CD4-positive, alpha-beta T cell treated with Interleukin-12 subunit alpha and Interleukin-12 subunit beta, for 1 hour (primary cell): Measurements from ENCODE around the gene CLINT1.
A peak's percentile ranks its signal among the peaks of the same experiment; 100 is the strongest.
"Not testable (repeated sequence)": the region's sequence is repeated elsewhere in the genome, so short reads cannot be mapped to it uniquely, and the experiment has no call there.

ENCODE experiments used
- DNase-seq: peaks from one replicate; pipeline ENCODE4 v3.0.0-alpha.2; 2020

The CLINT1 gene

DNA sequence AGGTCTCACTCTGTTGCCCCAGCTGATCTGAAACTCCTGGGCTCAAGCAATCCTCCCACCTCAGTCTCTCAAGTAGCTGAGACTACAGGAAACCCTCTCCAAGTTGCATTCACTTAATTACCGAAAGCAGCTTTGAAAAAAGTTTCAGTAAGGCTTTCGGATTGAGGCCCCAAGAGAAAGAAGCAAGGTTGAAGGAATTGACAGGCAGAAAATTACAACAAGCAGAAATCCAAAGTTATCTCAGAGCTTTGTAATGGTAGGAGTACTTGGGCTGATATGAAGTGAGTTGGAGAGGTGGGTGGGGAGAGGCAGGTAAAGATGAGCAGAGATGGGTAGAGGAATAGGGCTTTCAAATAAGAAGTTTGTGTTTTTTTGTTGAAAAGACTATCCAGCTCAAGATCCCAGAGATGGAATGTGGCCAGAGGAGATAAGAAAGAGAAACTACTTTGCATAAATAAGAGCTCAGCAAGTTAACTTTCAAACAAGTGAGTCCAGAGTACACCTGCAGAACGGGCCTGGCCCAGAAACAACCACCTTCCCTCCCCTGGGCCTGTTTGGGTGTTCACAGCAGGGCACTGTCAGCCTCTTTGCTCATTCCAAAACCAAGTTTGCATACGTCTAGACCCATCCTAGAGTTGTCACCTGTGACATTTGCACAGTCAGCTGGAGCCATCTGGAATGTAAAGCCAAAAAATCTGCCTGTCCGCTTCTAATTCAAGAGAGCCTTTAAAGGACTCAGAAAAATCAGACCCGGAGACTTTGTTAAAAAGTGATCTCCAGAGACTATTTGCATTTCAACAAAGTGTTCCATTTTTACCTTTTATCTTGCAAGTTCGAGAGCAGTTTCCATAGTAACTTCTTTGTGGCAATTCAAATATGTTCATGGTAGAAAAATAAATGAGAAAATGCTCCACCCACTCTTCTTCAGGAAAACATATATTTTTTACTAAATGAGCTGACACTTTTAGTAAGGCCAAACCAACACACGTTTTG lies 2.2 kb upstream of the CLINT1 start:
- DNase-seq, result no peak

DNA sequence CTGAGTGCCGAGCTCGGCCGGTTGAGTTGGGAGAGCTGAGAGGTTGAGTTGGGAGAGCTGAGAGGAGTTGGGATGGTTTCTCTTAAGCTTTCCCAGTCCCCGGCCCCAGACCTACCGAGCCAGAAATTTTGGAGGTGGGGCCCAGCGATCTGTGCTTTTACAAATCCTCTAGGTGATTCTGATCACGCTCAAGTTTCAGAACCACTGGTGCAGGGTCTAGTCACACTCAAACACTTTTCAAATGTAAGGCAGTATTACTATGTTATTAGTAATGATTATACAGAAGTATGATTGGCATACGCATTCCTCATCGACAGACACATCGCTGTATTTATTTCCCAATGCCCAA lies 256 bp upstream of the CLINT1 start:
- no peak for DNase-seq

DNA sequence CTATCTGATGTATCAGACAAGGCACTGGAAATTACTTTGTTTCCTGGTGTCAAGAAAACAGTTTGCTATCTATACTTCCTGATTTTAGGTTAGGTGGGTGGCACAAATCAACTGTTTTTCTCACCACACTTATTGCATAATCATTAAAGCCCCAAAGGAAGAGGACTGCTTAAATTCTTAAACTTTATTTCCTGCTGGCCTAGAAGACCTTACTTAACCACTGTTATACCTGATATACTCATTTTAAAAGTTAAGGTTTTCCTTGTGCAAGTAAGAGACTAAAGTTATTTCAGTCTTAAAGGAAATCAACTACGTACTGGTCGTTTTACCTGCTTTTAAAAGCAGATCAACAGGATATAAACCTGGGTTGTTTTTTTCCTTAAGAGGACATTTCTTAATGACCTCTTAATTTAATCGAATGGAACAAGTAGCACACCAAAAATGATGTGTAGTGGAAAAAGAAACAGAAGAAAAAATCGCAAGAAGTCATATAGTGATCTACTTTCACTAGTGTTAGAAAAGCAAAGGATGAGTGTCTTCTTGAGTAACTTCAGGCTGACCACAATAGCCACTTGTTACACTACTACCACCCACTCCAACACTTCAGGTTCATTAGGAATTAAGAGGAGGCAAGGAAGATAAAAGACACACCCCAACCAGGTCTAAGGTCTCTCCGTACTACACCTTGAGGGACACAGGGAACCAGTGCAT lies 974 bp downstream of the CLINT1 start:
- peak; percentile 37 for DNase-seq

DNA sequence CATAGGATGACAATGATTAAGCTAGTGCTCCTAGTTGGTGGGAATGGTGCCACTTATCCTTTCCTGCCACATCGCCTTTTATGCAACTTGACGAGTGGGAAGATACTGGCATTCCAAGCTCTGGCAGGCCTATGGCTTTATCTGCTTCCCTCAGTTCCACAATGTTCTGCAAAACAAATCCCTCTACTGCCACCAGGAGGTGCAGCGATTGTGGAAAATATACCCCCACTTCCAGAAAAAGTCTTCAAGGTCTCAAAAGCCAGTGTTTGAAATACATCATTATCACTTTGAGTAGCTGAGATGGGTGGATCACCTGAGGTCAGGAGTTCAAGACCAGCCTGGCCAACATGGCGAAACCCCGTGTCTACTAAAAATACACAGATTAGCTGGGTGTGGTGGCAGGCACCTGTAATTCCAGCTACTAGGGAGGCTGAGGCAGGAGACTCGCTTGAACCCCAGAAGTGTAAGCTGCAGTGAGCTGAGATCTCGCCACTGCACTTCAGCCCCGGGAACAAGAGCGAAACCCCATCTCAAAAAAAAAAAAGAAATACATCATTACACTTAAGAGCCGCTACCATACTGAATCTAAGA lies 3.4 kb downstream of the CLINT1 start:
- peak; percentile 19 for DNase-seq

DNA sequence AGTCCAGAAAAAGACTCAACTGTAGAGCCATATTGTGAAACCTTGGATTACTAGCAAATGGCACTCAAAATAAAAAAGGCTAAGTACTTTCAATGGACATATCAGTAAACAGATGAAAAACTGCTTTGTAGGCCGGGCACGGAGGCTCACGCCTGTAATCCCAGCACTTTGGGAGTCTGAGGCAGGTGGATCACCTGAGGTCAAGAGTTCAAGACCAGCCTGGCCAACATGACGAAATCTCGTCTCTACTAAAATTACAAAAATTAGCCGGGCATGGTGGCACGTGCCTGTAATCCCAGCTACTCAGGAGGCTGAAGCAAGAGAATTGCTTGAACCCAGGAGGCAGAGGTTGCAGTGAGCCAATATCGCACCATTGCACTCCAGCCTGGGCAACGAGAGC lies 5.6 kb downstream of the CLINT1 start:
- not testable (repeated sequence) for DNase-seq

DNA sequence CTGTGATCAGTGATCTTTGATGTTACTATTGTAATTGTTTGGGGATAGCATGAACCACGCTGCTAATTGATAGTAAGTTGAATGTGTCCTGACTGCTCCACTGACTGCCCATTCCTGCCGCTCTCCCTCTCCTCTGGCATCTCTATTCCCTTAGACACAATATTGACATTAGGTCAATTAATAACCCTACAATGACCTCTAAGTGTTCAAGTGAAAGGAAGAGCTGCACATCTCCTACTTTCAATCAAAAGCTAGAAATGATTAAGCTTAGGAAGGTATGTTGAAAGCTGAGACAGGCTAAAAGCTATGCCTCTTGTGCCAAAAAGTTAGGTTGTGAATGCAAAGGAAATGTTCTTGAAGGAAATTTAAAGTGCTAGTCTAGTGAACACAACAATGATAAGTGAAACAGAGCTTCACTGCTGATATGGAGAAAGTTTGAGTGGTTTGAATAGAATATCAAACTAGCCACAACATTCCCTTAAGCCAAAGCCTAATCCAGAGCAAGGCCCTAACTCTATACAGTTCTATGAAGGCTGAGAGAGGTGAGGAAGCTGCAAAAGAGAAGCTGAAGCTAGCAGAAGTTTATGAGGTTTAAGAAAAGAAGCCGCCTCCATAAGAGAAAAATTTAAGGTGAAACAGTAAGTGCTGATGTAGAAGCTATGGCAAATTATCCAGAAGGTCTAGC lies 12.9 kb downstream of the CLINT1 start:
- DNase-seq, result no peak

DNA sequence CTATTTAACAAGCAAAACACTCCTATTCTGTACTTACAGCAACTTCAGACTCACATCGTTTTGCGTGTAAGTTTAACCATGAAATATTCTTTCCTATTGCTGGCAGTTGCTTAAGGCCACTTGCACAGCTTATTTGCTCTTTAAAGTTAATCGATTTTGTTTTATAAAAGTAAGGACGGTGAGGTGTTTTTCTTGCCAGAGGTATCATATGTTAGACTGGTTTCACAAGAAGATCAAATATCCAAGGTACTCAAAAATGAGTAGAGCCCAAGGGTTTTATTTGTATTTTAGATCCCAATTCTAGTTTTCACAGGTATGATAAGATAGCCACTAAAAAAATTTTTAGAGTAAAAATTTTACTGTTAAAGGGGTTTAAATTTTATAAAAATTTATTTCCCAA lies 16.2 kb downstream of the CLINT1 start:
- no peak for DNase-seq

DNA sequence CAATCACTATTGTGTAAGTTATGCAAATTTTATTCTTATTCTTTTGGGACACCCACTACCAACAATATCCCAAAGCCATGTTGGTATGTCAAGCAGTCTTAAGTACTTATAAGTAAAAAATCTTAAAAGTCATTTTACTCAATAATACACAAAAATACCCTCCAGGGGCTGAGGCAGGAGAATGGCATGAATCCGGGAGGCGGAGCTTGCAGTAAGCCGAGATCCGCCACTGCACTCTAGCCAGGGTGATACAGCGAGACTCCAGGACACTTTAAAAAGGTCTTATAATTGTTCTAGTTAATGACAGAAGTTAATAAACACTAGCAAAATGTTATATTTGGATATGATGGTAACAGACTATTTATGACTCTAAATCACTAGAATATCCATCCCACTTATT lies 16.8 kb downstream of the CLINT1 start:
- DNase-seq, result no peak

DNA sequence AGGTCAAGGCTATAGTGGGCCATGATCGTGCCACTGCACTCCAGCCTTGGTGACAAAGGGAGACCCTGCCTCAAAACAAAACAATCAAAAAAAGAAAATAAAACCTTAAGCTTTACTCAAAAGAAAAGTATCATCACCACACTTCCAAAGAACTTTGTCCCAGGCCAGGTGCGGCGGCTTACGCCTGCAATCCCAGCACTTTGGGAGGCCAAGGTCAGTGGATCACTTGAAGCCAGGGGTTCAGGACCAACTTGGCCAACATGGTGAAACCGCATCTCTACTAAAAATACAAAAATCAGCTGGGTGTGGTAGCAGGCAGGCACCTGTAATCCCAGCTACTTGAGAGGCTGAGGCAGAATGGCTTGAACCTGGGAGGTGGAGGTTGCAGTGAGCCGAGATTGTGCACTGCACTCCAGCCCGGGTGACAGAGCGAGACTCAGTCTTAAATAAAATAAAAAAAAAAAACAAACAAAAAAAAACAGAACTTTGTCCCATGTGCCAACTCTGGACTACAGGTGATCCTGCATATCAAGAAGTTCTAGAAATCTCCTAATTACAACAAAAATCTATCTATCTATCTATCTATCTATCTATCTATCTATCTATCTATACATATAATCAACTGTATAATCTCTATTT lies 19.7 kb downstream of the CLINT1 start:
- DNase-seq, result no peak

DNA sequence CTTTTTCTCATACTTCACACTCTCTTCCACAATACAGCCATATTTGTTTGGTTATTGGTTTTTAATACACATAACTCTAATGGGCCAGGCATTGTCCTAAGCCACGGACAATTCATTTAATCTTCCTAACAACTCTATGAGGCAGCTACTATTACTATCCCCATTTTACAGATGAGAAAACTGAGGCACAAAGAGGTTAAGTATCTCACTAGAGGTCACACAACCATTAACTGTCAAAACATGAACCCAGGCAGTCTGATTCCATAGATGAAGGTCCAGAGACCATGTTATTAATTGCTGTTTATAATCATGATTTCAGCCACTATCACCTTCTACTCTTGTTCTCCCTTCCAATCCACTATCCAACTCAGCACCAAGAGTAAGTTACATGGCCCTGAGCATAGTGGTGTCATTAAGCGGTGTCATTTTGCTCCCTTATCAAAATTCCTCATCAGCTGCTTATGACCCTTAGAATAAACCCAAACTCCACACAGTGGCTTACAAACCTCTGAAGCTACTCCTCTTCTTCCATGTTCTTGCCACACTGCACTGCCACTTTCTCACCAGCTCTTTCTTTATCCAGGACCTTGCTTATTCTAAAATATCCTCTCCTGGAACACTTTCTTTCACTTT lies 22.7 kb downstream of the CLINT1 start:
- DNase-seq, result no peak

DNA sequence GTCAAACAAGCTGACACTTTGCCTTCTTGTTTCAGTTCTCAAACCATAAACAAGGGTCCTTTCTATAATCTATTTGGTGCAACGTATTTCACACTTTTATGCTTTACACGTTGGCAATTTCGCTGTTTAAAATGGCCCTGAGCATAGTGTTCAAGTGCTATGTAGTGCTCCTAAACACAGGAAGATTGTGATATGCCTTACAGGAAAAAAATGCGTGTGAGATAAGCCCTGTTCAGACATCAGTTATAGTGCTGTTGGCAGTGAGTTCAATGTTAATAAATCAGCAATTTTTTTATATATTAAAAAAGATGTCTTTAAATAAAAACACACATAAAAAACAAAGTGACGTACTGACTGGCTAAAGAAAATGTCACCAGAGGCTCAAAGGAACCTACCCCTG lies 23.9 kb downstream of the CLINT1 start:
- DNase-seq, result no peak

DNA sequence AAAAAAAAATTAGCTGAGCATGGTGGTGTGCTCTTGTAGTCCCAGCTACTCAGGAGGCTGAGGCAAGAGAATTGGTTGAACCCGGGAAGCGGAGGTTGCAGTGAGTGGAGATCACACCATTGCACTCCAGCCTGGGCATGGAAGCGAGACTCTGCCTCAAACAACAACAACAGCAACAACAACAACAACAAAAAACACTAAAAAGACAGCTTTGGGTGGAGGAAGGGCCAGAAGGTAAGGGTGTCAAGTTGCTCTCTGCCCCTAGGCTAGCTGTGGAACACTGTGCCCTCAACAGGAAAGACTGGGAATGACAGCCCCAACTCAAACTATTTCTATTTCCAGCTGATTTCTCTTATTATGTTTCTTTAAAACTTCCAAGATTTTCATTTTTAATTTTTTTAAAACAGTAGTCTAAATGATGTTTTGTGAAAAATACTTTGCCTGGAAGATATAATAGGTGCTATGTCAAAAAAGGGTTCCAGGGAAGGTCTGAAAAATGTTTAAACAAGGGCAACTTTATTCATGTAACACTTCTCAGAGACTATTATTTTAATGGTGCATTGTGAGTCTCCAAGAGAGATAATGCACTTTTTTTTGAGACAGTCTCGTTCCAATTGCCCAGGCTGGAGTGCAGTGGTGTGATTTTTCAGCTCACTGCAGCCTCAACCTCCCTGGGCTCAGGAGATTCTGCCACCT lies 29.9 kb downstream of the CLINT1 start:
- peak; percentile 8 for DNase-seq

DNA sequence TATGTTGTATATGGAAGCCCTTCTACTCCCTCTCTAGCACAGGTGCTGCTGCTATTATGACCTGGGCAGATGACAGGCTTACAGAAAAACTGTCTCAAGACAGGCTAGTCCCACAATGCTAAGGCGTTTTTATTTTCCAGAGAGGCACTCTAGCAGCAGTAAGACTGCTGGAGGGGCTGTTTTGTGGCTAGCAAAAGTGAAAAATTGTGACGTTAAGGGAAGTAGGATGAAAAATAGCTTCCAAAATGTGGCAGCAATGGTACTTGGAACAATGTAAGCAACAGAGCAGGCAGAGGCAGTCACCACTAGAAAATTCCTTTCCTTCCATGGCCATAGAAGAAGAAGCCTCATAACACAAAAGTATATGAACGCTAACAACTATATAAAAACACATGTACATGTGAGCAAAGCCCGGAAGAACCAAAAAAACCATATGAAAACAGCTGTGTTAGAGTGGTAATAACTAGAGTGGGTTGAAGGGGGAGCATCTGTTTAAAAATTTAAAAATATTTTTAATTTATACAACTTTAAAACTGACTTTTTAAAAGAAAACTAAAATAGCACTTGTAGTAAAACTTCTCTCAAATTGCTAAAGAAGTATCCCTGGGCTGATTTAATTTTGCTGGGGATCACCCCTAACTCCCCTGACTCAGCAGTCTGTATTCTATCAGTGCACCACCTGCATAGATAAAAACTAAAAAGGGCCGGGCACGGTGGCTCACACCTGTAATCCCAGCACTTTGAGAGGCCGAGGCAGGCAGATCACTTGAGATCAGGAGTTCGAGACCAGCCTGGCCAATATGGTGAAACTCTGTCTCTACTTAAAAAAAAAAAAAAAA lies 30.6 kb downstream of the CLINT1 start:
- no peak for DNase-seq

DNA sequence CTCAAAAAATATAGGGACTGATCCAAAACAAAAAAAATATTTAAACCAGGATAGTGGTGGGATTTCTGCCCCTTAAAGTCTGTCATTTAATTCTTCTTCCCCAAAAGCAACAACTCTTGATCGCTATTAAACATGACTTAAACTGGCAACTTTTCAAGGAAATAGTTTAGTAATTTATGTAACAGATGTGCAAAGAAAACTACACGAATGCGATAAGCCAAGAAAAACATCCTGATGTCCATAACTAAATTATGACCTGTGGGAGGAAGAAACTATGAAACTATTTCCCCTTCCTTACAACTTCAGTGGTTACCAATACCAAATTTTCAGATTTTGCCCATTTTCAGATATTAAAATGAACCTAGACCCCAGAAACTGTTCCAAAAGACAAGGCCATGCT lies 31.5 kb downstream of the CLINT1 start:
- DNase-seq, result no peak

DNA sequence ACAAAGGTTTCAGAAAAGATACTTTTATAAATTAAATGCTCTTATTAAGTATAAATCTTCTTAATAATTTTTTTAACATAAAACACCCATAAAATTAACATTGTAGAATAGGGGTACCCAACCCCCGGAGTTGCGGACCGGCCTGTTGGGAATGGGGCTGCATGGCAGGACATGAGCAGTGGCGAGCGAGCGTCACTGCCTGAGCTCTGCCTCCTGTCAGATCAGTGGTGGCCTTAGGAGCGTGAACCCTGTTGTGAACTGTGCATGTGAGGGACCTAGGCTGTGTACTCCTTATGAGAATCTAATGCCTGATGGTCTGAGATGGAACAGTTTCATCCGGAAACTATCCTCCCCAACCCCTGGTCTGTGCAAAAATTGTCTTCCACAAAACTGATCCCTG lies 35.3 kb downstream of the CLINT1 start:
- no peak for DNase-seq

DNA sequence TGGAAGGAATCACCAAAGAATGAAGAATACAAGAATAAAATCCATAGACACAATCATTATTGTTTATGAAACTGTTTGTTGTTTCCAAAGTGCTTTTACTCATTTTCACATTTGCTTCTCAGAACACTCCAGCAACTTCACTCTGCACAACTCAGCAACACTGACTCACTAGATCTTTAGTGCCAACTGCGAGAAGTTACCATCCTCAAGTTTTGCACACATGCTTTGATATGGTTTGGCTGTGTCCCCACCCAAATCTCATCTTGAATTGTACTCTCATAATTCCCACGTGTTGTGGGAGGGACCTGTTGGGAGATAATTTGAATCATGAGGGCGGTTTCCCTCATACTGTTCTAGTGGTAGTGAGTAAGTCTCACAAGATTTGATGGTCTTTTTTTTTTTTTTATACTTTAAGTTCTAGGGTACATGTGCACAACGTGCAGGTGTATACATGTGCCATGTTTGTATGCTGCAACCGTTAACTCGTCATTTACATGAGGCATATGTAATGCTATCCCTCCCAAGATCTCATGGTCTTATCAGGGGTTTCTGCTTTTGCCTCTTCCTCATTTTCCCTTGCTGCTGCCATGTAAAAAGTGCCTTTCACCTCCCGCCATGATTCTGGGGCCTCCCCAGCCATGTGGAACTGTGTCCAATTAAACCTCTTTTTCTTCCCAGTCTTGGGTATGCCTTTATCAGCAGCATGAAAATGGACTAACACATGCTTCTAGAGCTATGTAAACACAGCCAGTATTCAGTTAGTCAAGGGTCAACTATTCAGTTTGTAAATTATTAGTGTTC lies 36.9 kb downstream of the CLINT1 start:
- DNase-seq, result no peak

DNA sequence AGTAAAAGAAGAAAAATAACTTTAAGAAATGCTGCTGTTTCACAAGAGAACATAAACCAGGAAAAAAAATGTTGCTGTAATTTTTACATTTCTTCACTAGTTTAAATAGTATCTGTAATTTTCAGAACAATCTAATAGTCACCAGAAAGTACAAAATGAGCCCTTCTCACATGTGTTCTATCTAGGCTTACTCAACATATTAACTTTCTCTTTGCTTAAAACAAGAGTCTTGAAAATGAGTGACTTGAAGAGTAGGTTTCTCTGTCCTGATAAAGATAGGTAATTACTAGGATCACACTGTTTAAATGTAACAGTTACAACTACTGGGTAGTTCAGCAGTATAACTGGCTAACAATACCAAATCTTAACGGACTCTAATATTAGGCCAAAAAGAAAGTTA lies 37.5 kb downstream of the CLINT1 start:
- DNase-seq, result no peak

DNA sequence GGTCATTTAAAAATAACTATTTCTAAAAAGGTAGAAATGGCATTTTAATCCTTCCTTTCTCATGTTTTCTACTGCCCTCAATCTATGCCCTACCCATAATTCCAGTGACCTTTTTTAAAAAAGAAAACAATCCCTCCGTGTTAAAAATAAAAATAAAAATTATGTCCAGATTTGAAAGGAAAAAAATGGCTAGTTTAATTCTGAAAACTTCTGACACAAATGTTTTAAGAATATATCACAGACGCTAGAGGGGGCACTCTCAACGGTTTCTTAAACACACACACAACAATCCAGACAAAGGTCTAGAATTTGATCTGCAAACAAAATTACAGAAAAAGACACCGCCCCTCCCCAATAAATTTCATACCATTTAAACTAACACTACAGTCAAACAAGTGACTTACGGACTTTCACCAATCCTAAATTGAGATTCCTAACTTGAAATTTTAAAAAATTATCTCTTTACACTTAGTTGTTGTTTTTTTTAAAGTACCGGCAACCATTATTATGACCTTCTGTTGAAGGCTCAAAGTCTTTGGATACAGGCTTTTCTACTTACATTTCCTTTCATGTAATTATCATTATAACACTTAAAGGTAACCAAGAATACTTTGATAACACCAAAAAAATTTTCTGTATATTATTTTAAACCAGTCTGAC lies 38.2 kb downstream of the CLINT1 start:
- peak; percentile 41 for DNase-seq

DNA sequence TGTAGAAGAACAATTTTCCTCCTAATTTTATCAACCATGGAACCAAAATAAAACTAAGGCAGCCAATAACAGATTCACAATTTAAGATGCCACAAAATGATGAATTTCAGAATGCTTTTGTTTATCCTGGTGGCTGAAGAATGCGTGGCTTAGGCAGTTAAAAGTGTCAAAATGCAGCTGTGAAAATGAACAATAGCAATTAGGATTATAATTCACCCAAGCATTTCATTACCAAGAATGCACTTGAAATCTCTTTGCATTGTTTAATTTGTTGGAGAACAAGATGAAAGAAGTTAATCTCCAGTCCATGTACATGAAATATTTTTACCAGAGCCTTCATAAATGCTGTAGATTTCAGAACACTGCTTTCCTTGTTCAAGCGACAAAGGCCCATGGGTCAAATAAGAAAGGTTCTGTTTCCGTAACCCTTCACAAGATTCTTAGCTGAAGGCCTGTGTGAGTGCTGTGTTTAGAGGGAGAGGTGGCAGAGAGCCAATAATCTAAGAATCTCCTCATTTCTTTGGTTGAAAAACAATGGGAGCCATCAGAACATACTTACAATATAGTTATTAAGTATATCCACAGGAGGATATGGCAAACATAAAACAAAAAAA lies 39.3 kb downstream of the CLINT1 start:
- DNase-seq, result no peak
